ENCODE measurements around the gene MARCHF6.
A peak's percentile ranks its signal among the peaks of the same experiment; 100 is the strongest.
"Not testable (repeated sequence)": the region's sequence is repeated elsewhere in the genome, so short reads cannot be mapped to it uniquely, and the experiment has no call there.

MARCHF6 gene

GRCh38 chr5:10352430-10353240, 860 bp upstream of the MARCHF6 start:
- DNase-seq = no peak

GRCh38 chr5:10354048-10354872, 765 bp downstream of the MARCHF6 start:
- peak; percentile 37 for DNase-seq

DNA sequence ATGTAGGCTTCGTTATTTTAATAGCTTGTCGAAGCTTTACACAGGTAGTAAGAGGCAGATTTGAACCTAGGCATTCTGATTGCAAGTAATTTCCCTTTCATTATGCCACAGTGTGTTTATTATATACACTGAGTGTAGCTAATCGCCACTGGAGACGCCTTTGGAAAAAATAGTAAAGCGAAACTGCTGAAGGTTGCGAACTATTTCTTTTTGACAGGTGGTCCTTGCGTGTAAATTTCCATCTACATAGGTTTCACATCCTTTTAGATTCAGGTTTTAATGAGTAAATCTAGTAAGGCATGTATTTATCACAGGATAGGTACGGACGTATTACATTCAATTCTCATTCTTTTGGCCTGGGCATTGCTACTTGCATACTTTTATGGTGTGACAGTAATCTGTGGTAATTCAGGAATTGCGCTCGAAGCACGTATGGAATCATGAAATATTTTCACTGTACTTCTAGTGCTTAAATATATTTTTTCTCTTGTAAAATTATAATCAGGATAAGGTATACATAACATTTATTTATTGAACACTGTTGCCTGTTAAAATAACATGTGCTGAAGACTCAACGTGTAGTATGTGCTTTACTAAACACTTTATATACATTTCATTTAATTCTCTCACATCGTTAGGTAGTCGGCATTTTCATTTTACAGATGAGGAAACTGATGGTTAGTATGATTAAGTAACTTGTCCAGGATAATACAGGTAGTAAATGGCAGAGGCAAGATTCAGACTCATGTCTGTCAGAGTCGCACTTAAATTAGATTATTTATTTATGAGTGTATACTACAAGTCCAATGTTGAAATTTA, 1.8 kb downstream of the MARCHF6 start:
- DNase-seq = peak; percentile 71

GRCh38 chr5:10358999-10359398, 5.5 kb downstream of the MARCHF6 start:
- no peak for DNase-seq

DNA sequence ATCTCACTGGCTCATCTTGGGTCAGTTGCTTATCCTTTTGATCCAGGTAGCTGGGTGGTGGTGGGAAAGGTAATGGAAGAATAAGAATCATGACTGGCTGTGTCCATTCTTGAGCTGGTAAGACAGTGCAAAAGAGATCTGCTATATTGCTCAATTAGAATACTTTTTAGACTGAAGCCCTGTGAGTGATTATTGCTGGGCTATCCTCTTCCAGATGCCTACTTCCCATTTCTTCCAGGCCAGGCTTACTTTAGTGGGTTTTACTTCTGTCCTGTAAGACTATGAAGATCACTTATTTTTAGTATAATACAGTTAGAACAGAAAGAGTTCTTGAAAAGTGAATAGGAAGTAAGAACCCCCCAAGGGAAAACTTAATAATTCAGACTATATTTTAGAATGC, 7.2 kb downstream of the MARCHF6 start:
- no peak for DNase-seq

GRCh38 chr5:10363519-10364185, 10.2 kb downstream of the MARCHF6 start:
- no peak for DNase-seq

GRCh38 chr5:10364186-10364689, 10.7 kb downstream of the MARCHF6 start:
- no peak for DNase-seq

GRCh38 chr5:10365782-10366181, 12.3 kb downstream of the MARCHF6 start:
- no peak for DNase-seq

GRCh38 chr5:10366310-10367272, 13.1 kb downstream of the MARCHF6 start:
- DNase-seq = no peak

DNA sequence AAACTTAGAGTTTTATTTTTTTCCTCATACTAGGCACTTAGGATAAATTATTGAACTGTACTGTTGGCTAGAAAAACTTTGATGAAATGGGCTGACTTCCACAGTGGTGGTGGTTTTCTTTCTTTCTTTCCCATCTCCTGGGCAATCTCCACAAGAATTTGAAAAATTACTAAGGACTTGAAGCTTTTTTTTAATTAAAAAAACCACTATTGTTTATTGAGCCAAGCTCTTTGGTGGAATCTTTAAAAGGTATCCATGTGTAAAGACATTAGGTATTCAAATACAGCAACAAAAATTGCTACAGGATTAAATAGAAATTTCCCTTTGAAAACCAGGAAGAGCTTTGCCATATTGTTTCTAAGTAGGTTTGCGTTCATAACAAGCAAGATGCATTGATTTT, 14.1 kb downstream of the MARCHF6 start:
- no peak for DNase-seq

DNA sequence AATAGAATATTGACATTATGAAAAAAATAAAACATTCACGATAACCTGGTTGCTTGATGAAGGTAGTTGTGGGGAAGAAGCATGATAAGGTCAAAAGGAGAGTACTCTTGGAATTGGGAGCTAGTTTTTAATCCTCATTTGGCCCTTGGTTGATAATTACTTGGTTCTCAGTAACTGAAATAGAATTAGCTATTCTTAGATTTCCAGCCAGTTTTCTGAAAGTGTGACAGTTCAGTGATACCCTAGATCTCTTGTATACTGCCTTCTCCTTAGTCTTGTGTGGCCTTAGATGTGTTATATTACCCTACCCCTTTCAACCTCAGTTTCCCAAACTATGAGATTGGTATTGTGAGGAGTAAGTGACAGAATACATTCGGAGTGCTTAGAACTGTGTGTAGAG, 17.4 kb downstream of the MARCHF6 start:
- no peak for DNase-seq

GRCh38 chr5:10371369-10371768, 17.9 kb downstream of the MARCHF6 start:
- DNase-seq = not testable (repeated sequence)

GRCh38 chr5:10372726-10373709, 19.5 kb downstream of the MARCHF6 start:
- no peak for DNase-seq

DNA sequence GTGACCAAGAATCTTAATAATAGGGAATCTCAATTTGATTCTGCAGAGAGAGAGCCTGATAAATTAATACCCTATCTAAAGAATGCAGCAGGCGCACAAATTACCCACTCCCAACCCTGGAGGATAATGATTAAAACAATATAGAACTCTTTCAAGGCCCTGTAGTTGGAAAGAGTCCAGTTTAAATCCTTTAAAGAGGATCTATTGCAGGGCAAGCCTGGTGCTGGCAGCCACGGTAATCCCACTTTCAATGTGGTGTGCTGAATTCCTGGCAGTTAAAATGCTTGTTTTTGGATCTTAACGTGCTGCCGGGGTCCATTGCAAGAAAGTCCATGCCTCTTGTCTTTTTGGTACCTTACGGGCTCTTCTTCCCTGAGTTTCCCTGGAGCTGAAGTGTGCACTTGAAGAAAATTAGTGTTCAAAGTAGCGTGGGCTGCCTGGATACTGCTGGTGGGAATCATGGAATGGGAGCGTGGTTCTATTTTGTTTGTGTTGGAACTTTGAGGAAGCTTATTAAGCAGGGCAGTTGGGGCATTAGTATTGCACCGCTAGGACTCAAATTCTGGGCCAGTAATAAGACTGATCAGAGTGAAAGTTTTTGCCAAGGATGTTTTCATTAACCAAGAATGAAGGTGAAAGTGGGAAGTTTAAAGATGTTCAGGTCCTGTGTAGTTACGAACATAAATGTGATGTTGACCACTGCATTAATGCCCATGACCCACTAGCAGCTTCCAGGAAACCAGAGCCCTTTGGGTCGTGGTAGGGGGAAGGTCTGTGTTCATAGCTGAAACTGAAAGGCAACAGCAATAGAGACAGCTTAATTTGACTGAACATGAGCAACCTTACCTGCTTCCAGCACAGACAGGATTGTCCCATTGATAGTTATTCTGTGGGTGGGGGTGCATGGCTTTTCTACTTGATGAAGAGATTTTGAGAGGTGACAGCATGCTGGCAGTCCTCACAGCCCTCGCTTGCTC, 20.8 kb downstream of the MARCHF6 start:
- no peak for DNase-seq

GRCh38 chr5:10375146-10375545, 21.7 kb downstream of the MARCHF6 start:
- DNase-seq = not testable (repeated sequence)

DNA sequence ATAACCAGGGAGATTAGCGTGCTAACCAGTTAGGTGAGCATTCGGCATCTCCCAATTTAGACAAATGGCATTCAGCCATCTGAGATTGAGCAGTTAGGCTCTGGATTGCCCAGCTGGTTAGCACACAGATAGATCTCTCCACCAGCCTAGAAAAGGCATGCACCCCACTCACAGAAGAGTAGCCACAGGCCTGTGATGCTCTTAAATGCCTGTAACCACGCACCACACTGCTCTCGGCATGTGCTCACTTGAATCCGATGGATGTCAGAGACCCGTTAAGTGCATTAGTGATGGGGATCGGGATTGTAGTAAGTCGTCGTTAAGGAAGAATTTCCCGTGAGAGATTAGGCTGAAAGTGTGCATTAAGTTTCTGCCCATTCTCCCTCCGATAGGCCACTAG, 23.0 kb downstream of the MARCHF6 start:
- DNase-seq = no peak

DNA sequence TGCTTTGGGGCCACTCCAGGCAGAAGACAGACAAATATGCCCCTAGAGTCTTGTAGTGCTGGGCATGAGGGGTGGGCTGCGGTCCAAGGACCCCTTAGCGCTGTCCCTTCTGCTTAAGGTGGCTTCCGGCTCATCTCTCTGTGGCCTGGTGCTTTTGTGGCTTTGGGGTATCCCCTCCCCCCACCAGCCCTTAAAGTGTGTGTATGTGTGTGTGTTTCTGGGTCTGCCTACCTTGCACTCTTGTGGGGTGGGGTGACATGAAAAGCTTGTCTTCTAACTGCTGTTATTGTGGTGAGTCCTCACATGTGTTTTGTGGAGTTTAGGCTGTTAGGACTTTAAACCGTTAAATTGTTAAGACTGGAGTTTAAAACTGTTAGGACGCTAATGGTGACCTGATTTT, 23.6 kb downstream of the MARCHF6 start:
- no peak for DNase-seq

DNA sequence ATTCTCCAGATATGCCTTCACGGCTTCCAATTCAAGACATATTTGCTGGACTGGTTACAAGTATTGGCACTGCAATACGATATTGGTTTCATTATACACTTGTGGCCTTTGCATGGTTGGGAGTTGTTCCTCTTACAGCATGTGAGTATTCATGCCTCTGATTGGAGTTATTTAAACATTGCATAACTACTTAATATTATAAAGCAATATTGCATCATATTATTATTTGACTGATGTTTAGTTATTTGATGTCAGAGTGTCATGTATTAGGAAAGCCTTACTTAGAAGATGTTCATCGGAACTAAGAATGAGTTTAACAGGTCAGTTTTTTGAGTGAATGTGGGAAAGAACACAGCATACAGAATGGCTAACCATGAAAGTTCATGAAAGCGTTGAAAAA, 28.3 kb downstream of the MARCHF6 start:
- no peak for DNase-seq

DNA sequence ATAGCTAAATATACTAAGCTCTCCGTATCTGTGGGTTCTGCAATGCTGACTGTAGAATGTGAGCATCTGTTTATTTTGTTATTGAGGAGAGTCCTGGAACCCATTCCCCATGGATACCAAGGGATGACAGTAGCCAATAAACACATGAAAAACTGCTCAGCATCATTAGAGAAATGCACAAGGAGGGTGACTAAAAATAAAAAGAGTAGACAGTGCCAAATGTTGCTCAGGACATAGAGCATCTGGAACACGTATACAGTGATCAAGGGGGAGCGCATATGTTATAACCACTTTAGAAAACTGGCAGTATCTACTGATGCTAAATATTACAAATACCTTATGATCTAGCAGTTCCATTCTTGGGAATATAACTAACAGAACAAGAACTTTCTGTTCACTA, 31.0 kb downstream of the MARCHF6 start:
- DNase-seq = no peak

All from NCI-H2081 treated with DMSO at 0.1 percent for 48 hours (cell line).